Ishikawa (cell line): Measurements from ENCODE around the gene USP2.

Experiments used
- CEBPB ChIP-seq: IDR thresholded peaks from 2 replicates; pipeline ENCODE4 v1.6.1; 2012
- CREB1 ChIP-seq: IDR thresholded peaks from 2 replicates; pipeline ENCODE4 v1.6.1; 2012; ENCODE audit warnings: low read depth
- EGR1 ChIP-seq: IDR thresholded peaks from 2 replicates; pipeline ENCODE4 v1.6.1; 2012
- EP300 ChIP-seq: IDR thresholded peaks from 2 replicates; pipeline ENCODE4 v1.6.1; 2012; ENCODE audit warnings: borderline replicate concordance
- NFIC ChIP-seq: IDR thresholded peaks from 2 replicates; pipeline ENCODE4 v1.6.1; 2012
- RAD21 ChIP-seq: IDR thresholded peaks from 2 replicates; pipeline ENCODE4 v1.6.1; 2012; ENCODE audit warnings: low read depth
- TAF1 ChIP-seq: IDR thresholded peaks from 2 replicates; pipeline ENCODE4 v1.6.1; 2012; ENCODE audit warnings: low read depth, mild to moderate bottlenecking
- TCF12 ChIP-seq: IDR thresholded peaks from 2 replicates; pipeline ENCODE4 v1.6.1; 2012; ENCODE audit warnings: low read depth
- TEAD4 ChIP-seq: IDR thresholded peaks from 2 replicates; pipeline ENCODE4 v1.6.1; 2012
- YY1 ChIP-seq: IDR thresholded peaks from 2 replicates; pipeline ENCODE4 v1.6.1; 2012; ENCODE audit warnings: low read depth
- ZBTB7A ChIP-seq: IDR thresholded peaks from 2 replicates; pipeline ENCODE4 v1.6.1; 2012; ENCODE audit warnings: low read depth
- TF ChIP-seq, protein P1 (sequence below): IDR thresholded peaks from 2 replicates; pipeline ENCODE4 v1.6.1; 2012
- TF ChIP-seq, protein P2 (sequence below): IDR thresholded peaks from 2 replicates; pipeline ENCODE4 v1.6.1; 2012; ENCODE audit warnings: low read depth, mild to moderate bottlenecking
- TF ChIP-seq, protein P3 (sequence below): IDR thresholded peaks from 2 replicates; pipeline ENCODE4 v1.6.1; 2012

DNA sequence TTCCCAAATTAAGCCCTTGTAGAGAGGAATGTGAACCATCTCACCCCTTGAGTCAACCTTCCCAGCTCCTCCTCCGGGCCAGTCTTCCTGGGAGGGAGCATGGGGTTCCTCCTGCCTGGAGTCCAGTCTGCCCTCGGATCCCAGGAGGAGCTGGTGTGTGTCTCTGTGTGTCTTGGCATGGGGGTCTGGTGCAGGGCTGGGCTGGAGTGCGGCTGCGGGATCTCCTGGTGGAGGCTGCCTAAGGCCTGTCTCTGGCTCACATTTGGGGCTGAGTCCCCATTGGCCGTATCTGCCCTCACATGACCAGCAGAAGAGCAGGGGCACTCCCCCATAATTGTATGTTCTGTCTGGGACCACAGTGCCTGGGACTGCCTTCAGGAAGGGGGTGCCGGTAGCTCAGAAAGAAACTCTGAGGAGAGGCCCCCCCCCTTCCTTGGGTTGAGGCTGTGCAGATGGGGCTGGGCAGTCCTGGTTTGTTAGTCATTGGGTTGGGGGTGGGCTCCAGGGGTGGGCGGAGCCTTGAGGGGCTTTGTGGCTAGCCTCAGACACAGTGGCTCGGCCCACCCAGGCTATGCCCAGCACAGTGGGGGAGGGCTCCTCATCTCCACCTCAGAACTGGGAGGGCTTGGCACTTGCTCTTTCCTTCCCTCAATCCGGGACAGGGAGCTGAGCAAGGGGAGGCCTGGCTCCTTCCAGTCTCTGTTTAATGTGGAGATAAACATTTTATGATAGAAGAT, 43.7 kb downstream of the USP2 start:
- TF ChIP-seq, protein P1, sequence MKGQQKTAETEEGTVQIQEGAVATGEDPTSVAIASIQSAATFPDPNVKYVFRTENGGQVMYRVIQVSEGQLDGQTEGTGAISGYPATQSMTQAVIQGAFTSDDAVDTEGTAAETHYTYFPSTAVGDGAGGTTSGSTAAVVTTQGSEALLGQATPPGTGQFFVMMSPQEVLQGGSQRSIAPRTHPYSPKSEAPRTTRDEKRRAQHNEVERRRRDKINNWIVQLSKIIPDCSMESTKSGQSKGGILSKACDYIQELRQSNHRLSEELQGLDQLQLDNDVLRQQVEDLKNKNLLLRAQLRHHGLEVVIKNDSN = peak; percentile 70
- no peak for TF ChIP-seq RAD21
- TF ChIP-seq TAF1 = no peak
- no peak for TF ChIP-seq EGR1
- no peak for TF ChIP-seq YY1
- TF ChIP-seq, protein P2, sequence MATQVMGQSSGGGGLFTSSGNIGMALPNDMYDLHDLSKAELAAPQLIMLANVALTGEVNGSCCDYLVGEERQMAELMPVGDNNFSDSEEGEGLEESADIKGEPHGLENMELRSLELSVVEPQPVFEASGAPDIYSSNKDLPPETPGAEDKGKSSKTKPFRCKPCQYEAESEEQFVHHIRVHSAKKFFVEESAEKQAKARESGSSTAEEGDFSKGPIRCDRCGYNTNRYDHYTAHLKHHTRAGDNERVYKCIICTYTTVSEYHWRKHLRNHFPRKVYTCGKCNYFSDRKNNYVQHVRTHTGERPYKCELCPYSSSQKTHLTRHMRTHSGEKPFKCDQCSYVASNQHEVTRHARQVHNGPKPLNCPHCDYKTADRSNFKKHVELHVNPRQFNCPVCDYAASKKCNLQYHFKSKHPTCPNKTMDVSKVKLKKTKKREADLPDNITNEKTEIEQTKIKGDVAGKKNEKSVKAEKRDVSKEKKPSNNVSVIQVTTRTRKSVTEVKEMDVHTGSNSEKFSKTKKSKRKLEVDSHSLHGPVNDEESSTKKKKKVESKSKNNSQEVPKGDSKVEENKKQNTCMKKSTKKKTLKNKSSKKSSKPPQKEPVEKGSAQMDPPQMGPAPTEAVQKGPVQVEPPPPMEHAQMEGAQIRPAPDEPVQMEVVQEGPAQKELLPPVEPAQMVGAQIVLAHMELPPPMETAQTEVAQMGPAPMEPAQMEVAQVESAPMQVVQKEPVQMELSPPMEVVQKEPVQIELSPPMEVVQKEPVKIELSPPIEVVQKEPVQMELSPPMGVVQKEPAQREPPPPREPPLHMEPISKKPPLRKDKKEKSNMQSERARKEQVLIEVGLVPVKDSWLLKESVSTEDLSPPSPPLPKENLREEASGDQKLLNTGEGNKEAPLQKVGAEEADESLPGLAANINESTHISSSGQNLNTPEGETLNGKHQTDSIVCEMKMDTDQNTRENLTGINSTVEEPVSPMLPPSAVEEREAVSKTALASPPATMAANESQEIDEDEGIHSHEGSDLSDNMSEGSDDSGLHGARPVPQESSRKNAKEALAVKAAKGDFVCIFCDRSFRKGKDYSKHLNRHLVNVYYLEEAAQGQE = no peak
- TF ChIP-seq CEBPB = no peak
- no peak for TF ChIP-seq CREB1
- no peak for TF ChIP-seq TCF12
- no peak for TF ChIP-seq ZBTB7A
- TF ChIP-seq NFIC = no peak
- TF ChIP-seq EP300 = no peak
- TF ChIP-seq TEAD4 = no peak
- TF ChIP-seq, protein P3, sequence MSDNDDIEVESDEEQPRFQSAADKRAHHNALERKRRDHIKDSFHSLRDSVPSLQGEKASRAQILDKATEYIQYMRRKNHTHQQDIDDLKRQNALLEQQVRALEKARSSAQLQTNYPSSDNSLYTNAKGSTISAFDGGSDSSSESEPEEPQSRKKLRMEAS = no peak
